Pancreas (tissue), 10 donors: ENCODE results near the gene MAP3K4. TPM values are rescaled to one million over a fixed set of nuclear protein-coding genes. Genes with fewer than 3 reads are reported as not detected.

Experiments
- ATAC-seq, 4 donors: fragments of 200-7000 bp; cut with Tn5 transposase; one replicate each; pipeline versions ENCODE4 v1.8.0 to v1.9.1; 2020; ENCODE audit warnings: mild to moderate bottlenecking in 4 of 4, moderate library complexity in 4 of 4
- DNase-seq, 6 donors: peaks; one replicate each; pipeline ENCODE4 v3.0.0-alpha.2; 2020
- FAIRE-seq: peaks from 2 replicates; lab custom pipeline; 2012; peaks lifted over from hg19 to GRCh38; lab: Jason Lieb, UNC
- H3K27ac ChIP-seq, 4 donors: fragments of 200-600 bp; sonication (generic); 1 replicate in 3 of 4; 2 replicates in 1 of 4; pipeline versions ENCODE4 v1.5.0 to v1.8.0; 2020
- H3K27me3 ChIP-seq, 4 donors: fragments of 200-600 bp; one replicate each; pipeline ENCODE4 v1.8.0; 2021
- H3K36me3 ChIP-seq, 3 donors: fragments of 200-600 bp; sonication (generic) in 1 of 3; one replicate each; pipeline versions ENCODE4 v1.5.0 to v1.8.0; 2020 to 2021
- H3K4me1 ChIP-seq, 3 donors: fragments of 200-600 bp; one replicate each; pipeline ENCODE4 v1.8.0; 2021
- H3K4me3 ChIP-seq, 4 donors: fragments of 200-600 bp; sonication (generic) in 2 of 4; one replicate each; pipeline versions ENCODE4 v1.5.0 to v1.8.0; 2020 to 2021
- H3K9me3 ChIP-seq, 4 donors: fragments of 200-600 bp; one replicate each; pipeline ENCODE4 v1.8.0; 2021
- CTCF ChIP-seq, 4 donors: fragments of 200-600 bp; sonication (generic) in 3 of 4; IDR thresholded peaks; one replicate each; pipeline versions ENCODE4 v1.5.0 to v1.8.0; 2021; ENCODE audit warnings: antibody characterized with exemption in 4 of 4
- WGBS, 2 donors: extraction: QIAGEN DNeasy Blood & Tissue Kit; methylation state at CpG; one replicate each; pipeline ENCODE4 v1.1.7; 2013; 5-methylcytosine and 5-hydroxymethylcytosine counted together
- intact Hi-C, 3 donors: fragments of 100-400 bp; cut with DNase I; formaldehyde crosslinking; loops; one replicate each; pipeline versions ENCODE4 v1.11.1 to v1.14.2; 2022
- polyA plus RNA-seq, 2 donors: library from polyadenylated mRNA; stranded (reverse); fragments of 200-250 nt; gene quantifications; one replicate each; pipeline ENCODE4 v1.2.3, GENCODE V29; 2013
- total RNA-seq, 6 donors: library from RNA; stranded (reverse); fragmentation: NEBNext Ultra II Directional in 4 of 6; extraction: Animal tissue kit (Norgen Biotek cat#: 25700) in 4 of 6; gene quantifications; one replicate each; pipeline versions ENCODE4 v1.2.1 to v1.2.4, GENCODE V29; 2021 to 2023
- donor health status: healthy with polysubstance abuse.
- donor health status: DM: no; HTN: no; CAD: no; lungs with moderate emphysema.
- donor health status: DM: no; HTN: no; CAD: no.
- donor health status: control.
- donor health status: control.
- donor health status: Bipolar disorder and iron deficiency.
- donor health status: DM: yes; HTN: yes; CAD: no.
- donor health status: DM: no; HTN: no; CAD: no.
- donor health status: DM: no; HTN: no; CAD: no.
- donor health status: DM: yes; HTN: yes; CAD: no.

Gene MAP3K4
- total and polyA plus RNA-seq, 8 donors: 10.8 to 32.0 (median 25.3) TPM

GRCh38 chr6:161130967-161131766 is 139.6 kb downstream of the MAP3K4 start:
- Histone ChIP-seq H3K27ac (no peak overlapping the region), H3K36me3 (no peaks in the 10 kb centered on the region), H3K4me1 (no peaks in the 10 kb centered on the region), H3K4me3 (no peak overlapping the region), H3K27me3 (no peaks in the 10 kb centered on the region), H3K9me3 (no peaks in the 10 kb centered on the region)
- 95 to 96% methylated on average over 3 of the region's 3 CpGs for WGBS, 2 donors
- TF ChIP-seq CTCF (IDR thresholded peaks at IDR 0.05): no peak
- intact Hi-C loops: no loop called here
- ATAC-seq: no peak
- no peak for FAIRE-seq
- no peak for DNase-seq

GRCh38 chr6:161132384-161132783 is 140.8 kb downstream of the MAP3K4 start:
- WGBS, 2 donors: 89 to 95% methylated on average over 11 of the region's 11 CpGs
- ATAC-seq: peak in 2 of 4 donors; percentile 54 to 63
- Histone ChIP-seq H3K27me3 (no peaks in the 10 kb centered on the region), H3K27ac (no peak overlapping the region), H3K4me3 (no peak overlapping the region), H3K4me1 (no peaks in the 10 kb centered on the region), H3K36me3 (no peaks in the 10 kb centered on the region), H3K9me3 (no peaks in the 10 kb centered on the region)
- no peak for TF ChIP-seq CTCF (IDR thresholded peaks at IDR 0.05)
- DNase-seq: no peak
- intact Hi-C loops: no loop called here
- no peak for FAIRE-seq

DNA sequence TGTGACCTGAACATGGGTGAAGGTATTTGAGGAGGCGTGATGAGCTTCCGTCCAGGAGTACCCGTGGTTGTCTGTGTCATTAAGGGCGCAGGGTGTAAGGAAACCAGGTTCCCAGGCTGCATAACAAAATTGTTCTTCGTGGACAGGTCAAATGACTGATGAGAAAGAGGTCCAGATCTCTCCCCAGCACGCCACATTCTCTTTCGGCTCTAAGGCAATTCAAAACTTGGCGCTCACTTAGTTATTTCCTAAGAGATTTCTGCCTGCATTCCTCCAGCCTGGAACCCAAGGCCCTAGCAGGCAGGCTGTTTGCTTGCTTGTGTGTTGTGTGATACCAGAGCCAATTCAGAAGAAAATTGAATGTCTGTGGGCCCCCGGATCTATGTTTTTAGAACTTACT is 142.4 kb downstream of the MAP3K4 start:
- DNase-seq: no peak

GRCh38 chr6:161134550-161135298 is 143.2 kb downstream of the MAP3K4 start:
- FAIRE-seq (no peak), ATAC-seq (no peak), DNase-seq (no peak)
- Histone ChIP-seq H3K4me1 (no peaks in the 10 kb centered on the region), H3K36me3 (no peaks in the 10 kb centered on the region), H3K4me3 (no peak overlapping the region), H3K9me3 (no peaks in the 10 kb centered on the region), H3K27ac (no peak overlapping the region), H3K27me3 (no peaks in the 10 kb centered on the region)
- TF ChIP-seq CTCF (IDR thresholded peaks at IDR 0.05): no peak
- 95 to 96% methylated on average over 17 of the region's 17 CpGs for WGBS, 2 donors
- intact Hi-C loops: no loop called here

More for the DNA sequence above, 142.4 kb downstream of the MAP3K4 start:
- Histone ChIP-seq H3K9me3 (no peaks in the 10 kb centered on the region), H3K27me3 (no peaks in the 10 kb centered on the region), H3K4me1 (no peaks in the 10 kb centered on the region), H3K36me3 (no peaks in the 10 kb centered on the region), H3K4me3 (no peak overlapping the region), H3K27ac (no peak overlapping the region)
- no peak for TF ChIP-seq CTCF (IDR thresholded peaks at IDR 0.05)
- ATAC-seq: peak in 1 of 4 donors; percentile 10
- 86% methylated on average over 9 of the region's 9 CpGs for WGBS, 2 donors
- intact Hi-C loops: no loop called here
- no peak for FAIRE-seq
